ENCODE results near the gene LRP2.
A peak's percentile ranks its signal among the peaks of the same experiment; 100 is the strongest.
"Not testable (repeated sequence)": the region's sequence is repeated elsewhere in the genome, so short reads cannot be mapped to it uniquely, and the experiment has no call there.

The LRP2 gene

GRCh38 chr2:169139993-169140767 lies 222.2 kb downstream of the LRP2 start:
- TF ChIP-seq, protein P1, sequence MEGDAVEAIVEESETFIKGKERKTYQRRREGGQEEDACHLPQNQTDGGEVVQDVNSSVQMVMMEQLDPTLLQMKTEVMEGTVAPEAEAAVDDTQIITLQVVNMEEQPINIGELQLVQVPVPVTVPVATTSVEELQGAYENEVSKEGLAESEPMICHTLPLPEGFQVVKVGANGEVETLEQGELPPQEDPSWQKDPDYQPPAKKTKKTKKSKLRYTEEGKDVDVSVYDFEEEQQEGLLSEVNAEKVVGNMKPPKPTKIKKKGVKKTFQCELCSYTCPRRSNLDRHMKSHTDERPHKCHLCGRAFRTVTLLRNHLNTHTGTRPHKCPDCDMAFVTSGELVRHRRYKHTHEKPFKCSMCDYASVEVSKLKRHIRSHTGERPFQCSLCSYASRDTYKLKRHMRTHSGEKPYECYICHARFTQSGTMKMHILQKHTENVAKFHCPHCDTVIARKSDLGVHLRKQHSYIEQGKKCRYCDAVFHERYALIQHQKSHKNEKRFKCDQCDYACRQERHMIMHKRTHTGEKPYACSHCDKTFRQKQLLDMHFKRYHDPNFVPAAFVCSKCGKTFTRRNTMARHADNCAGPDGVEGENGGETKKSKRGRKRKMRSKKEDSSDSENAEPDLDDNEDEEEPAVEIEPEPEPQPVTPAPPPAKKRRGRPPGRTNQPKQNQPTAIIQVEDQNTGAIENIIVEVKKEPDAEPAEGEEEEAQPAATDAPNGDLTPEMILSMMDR (conservative IDR thresholded peaks at IDR 0.05; ENCODE audit: low read depth): no peak
- H3K27ac ChIP-seq: no peak overlapping the region
- ChIA-PET CTCF (interaction anchor here (0.7 to 2.8 kb wide), 3 partner anchors 8 to 257 kb away, joined by 3 to 10 read pairs (median 10); no protein-coding TSS in a partner anchor), POLR2A (ENCODE audit: low non-redundant PET) (no interaction called here)
- no peak for DNase-seq (ENCODE audit: low spot score)

DNA sequence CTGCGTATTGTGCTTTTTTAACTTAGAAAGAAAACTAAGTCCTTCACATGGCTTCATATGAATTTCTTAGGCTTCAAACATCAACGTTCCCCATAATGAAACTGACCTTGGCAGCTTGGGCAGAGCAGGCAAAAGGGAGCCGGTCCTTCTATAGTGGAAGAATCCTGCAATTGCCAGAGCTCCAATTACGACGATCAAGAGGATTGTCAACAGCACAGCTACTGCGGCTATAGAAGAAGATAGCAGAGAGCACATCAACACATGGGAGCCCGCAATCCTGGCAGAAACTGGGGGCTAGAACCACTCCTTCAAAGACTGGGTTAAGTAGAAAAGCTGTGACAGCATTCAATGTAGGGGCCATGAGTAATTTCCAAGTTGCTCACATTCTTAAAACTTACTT lies 223.2 kb downstream of the LRP2 start:
- H3K27ac ChIP-seq: no peak overlapping the region
- ChIA-PET CTCF (no interaction called here), POLR2A (ENCODE audit: low non-redundant PET) (no interaction called here)
- TF ChIP-seq, protein P1 (conservative IDR thresholded peaks at IDR 0.05; ENCODE audit: low read depth): no peak
- no peak for DNase-seq (ENCODE audit: low spot score)

GRCh38 chr2:169137924-169138323 lies 224.4 kb downstream of the LRP2 start:
- no peak overlapping the region for H3K27ac ChIP-seq
- ChIA-PET CTCF (interaction anchor here (1.0 kb wide), 1 partner anchor 146 kb away, joined by 4 read pairs; no protein-coding TSS in a partner anchor), POLR2A (ENCODE audit: low non-redundant PET) (no interaction called here)
- no peak for DNase-seq (ENCODE audit: low spot score)
- TF ChIP-seq, protein P1 (conservative IDR thresholded peaks at IDR 0.05; ENCODE audit: low read depth): no peak

- no peak overlapping the region for H3K27ac ChIP-seq
- TF ChIP-seq, protein P1 (conservative IDR thresholded peaks at IDR 0.05; ENCODE audit: low read depth): no peak
- DNase-seq (ENCODE audit: low spot score): no peak
- POLR2A ChIA-PET (ENCODE audit: low non-redundant PET): no interaction called here
- CTCF ChIA-PET: no interaction called here
These were observed 225.3 kb downstream of the LRP2 start for GRCh38 chr2:169136885-169137534.

DNA sequence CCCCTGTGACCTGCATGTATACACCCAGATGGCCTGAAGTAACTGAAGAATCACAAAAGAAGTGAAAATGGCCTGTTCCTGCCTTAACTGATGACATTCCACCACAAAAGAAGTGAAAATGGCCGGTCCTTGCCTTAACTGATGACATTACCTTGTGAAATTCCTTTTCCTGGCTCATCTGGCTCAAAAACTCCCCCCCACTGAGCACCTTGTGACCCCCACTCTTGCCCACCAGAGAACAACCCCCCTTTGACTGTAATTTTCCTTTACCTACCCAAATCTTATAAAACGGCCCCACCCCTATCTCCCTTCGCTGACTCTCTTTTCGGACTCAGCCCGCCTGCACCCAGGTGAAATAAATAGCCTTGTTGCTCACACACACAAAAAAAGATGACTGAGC lies 225.9 kb downstream of the LRP2 start:
- DNase-seq (ENCODE audit: low spot score); CTCF ChIA-PET; POLR2A ChIA-PET (ENCODE audit: low non-redundant PET): not testable (repeated sequence)

GRCh38 chr2:169134272-169134671 lies 228.1 kb downstream of the LRP2 start:
- DNase-seq (ENCODE audit: low spot score); H3K27ac ChIP-seq; CTCF ChIA-PET; POLR2A ChIA-PET (ENCODE audit: low non-redundant PET): not testable (repeated sequence)

More for the DNA sequence above, 225.9 kb downstream of the LRP2 start:
- H3K27ac ChIP-seq: not testable (repeated sequence)

- peak; percentile 70 for DNase-seq (ENCODE audit: low spot score)
- TF ChIP-seq, protein P1 (conservative IDR thresholded peaks at IDR 0.05; ENCODE audit: low read depth): peak; percentile 85
- ChIA-PET POLR2A (ENCODE audit: low non-redundant PET) (no interaction called here), CTCF (interaction anchor here (0.5 to 2.4 kb wide), 14 partner anchors 9 to 1031 kb away, joined by 3 to 25 read pairs (median 4); no protein-coding TSS in a partner anchor)
- no peak overlapping the region for H3K27ac ChIP-seq
These were observed 230.5 kb downstream of the LRP2 start for GRCh38 chr2:169131587-169132512.

All from RWPE1 (cell line).